ENCODE measurements around the gene RNFT2.
"Not testable (repeated sequence)": the region's sequence is repeated elsewhere in the genome, so short reads cannot be mapped to it uniquely, and the experiment has no call there.

Gene RNFT2

DNA sequence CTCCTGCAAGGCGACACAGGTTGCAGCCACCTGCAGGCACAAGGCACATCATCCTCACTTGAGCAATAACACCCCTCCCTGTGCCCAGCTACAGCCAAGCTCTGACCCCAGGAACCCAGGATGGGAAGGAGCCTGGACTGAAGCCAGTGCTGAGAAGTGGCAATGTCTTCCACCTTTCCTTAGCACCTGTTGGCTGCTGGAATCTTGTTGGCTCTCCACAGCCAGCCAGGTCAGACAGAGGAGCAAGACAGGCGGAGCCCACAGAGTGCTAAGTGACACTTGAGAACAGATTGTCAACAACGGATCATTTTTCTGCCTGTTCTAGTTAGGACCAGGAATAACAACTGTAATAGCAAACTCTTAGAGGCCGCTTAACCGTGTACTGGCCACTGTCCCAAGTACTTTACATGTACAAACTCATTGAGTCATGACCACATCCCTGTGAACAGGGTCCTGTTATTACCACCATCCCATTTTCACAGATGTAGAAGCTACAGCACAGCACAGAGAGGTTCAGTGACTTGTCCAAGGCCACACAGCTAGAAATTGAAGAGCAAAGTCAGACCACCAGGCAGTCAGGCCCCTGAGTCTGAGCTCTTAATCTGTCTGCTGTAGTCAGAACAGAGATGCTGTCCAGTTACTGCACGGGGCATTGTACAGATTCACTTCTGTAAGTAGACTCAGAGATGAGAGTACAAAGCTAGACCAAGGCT lies 45.6 kb downstream of the RNFT2 start:
- peaks cover 26% of the 10 kb centered on the region for H3K36me3 Mint-ChIP-seq (ENCODE audit: low read depth)

DNA sequence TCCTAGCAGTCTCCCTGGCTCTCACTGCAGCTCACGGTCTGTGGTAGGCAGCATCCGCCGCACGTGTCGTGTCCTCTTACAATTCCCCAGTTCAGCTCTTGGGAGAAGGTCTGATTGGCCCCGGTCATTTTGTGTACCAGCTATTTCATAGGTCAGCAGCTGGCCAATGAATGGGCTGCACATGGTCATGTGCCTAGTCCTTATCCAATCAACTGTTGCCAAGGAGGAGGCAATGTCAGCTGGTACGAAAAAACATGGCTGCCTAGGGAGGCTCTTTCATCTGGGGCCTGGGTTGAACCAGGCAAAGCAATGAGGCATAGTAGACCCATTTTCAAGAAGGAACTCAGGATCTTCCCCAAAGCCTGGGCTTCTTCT lies 46.1 kb downstream of the RNFT2 start:
- peaks cover 26% of the 10 kb centered on the region for H3K36me3 Mint-ChIP-seq (ENCODE audit: low read depth)
- H3K27me3 Mint-ChIP-seq = no peaks in the 10 kb centered on the region
- no peaks in the 10 kb centered on the region for H3K4me1 Mint-ChIP-seq (ENCODE audit: low read depth)
- no peak overlapping the region for H3K4me3 Mint-ChIP-seq
- H3K9me3 Mint-ChIP-seq = no peaks in the 10 kb centered on the region
- no peak overlapping the region for H3K27ac Mint-ChIP-seq

More for the DNA sequence above, 45.6 kb downstream of the RNFT2 start:
- Mint-ChIP-seq H3K4me1 (ENCODE audit: low read depth) (no peaks in the 10 kb centered on the region), H3K27ac (no peak overlapping the region), H3K9me3 (no peaks in the 10 kb centered on the region), H3K4me3 (no peak overlapping the region), H3K27me3 (no peaks in the 10 kb centered on the region)

DNA sequence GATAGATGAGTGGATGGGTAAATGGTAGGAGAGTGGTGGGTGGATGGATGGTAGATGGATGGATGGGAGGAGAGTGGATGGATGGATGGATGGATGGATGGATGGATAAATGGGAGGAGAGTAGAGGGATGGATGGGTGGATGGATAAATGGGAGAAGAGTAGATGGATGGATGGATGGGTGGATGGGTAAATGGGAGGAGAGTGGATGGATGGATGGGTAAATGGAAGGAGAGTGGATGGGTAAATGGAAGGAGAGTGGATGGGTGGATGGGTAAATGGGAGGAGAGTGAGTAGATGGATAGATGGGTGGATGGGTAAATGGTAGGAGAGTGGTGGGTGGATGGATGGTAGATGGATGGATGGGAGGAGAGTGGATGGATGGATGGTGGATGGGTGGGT lies 51.4 kb downstream of the RNFT2 start:
- not testable (repeated sequence) for H3K27ac Mint-ChIP-seq; H3K4me1 Mint-ChIP-seq (ENCODE audit: low read depth); H3K9me3 Mint-ChIP-seq; H3K4me3 Mint-ChIP-seq; H3K27me3 Mint-ChIP-seq
- H3K36me3 Mint-ChIP-seq (ENCODE audit: low read depth) = peaks cover 15% of the 10 kb centered on the region

DNA sequence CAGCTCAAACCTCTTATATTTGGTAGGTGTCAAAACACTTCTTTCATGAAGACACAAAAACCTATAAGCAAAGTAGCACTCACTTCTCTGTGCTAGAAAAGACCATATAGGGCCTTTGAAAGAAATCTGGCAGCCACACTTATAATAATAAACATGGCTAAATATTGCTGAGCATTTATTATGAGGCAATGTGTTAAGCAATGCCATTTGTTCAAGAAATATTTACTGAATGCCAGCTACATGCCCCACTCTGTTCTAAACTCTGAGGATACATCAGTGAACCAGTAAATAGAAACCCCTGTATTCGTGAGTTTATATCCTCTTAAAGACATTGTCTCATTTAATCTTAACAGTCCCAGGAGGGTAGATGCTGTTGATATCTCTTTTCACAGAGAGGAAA lies 52.0 kb downstream of the RNFT2 start:
- Mint-ChIP-seq H3K9me3 (no peaks in the 10 kb centered on the region), H3K4me3 (no peak overlapping the region), H3K36me3 (ENCODE audit: low read depth) (peaks cover 10% of the 10 kb centered on the region), H3K4me1 (ENCODE audit: low read depth) (no peaks in the 10 kb centered on the region), H3K27me3 (no peaks in the 10 kb centered on the region), H3K27ac (no peak overlapping the region)

DNA sequence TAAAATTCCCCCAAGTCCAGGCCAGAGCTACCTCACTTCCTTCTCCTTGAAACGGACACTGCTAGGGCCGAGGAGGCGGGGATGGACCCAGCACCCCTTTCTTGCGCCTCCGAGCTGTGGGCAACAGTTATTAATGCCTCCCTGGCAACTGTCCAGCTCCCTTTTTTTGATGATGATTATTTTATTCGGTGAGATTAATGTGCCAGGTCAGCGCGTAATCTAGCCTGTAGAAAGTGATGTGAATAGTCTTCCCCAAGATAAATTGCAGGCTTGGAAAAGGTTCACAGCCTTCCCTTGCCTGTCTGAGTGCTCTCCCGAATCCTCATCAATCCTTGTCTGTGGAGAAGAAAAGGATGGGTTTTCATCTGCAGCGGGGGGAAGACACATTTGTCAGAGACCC lies 54.3 kb downstream of the RNFT2 start:
- Mint-ChIP-seq H3K27me3 (no peaks in the 10 kb centered on the region), H3K4me1 (ENCODE audit: low read depth) (no peaks in the 10 kb centered on the region), H3K9me3 (no peaks in the 10 kb centered on the region)

DNA sequence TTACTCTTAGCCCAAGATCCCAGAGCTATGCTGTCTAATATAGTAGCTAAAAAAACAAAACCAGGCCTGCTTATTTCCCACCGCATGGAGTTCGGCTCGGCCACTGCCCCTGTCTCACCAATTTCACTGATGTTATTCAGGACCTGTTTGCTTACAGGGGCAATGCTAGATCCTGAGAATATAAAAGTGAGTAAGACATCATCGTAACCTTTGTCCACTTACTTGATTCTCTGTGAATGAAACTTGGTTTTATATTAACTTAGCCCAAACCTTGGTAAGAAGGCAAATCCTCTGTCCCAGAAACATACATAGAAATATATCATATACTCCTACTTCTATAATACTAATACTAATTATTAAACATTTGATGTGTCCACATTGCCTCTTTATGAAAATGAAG lies 56.6 kb downstream of the RNFT2 start:
- no peak overlapping the region for H3K4me3 Mint-ChIP-seq
- peaks cover 2% of the 10 kb centered on the region for H3K36me3 Mint-ChIP-seq (ENCODE audit: low read depth)
- no peak overlapping the region for H3K27ac Mint-ChIP-seq
- H3K9me3 Mint-ChIP-seq = peaks cover 7% of the 10 kb centered on the region
- H3K4me1 Mint-ChIP-seq (ENCODE audit: low read depth) = no peaks in the 10 kb centered on the region
- H3K27me3 Mint-ChIP-seq = no peaks in the 10 kb centered on the region

More for the DNA sequence above, 54.3 kb downstream of the RNFT2 start:
- no peak overlapping the region for H3K4me3 Mint-ChIP-seq
- H3K36me3 Mint-ChIP-seq (ENCODE audit: low read depth) = no peaks in the 10 kb centered on the region
- no peak overlapping the region for H3K27ac Mint-ChIP-seq

DNA sequence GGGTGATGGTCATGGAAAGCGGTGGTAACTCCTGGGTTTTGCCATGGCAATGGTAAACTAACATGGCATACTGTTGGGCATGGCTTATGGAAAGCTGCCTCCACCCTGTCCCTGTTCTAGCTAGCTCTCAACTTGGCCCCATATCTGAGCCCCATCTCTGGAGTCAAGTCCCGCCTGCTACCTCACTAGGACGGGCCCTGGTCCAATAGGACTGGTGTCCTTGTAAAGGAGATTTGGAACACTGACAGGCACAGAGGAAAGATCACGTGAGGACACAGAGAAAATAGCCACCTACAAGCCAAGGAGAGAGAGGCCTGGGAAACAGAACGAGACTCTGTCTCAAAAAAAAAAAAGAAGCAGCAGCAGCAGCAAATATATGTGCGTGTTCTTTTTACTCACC lies 59.8 kb downstream of the RNFT2 start:
- no peak overlapping the region for H3K4me3 Mint-ChIP-seq
- H3K36me3 Mint-ChIP-seq (ENCODE audit: low read depth) = peaks cover 7% of the 10 kb centered on the region
- peaks cover 12% of the 10 kb centered on the region for H3K9me3 Mint-ChIP-seq
- H3K4me1 Mint-ChIP-seq (ENCODE audit: low read depth) = no peaks in the 10 kb centered on the region
- H3K27me3 Mint-ChIP-seq = no peaks in the 10 kb centered on the region
- H3K27ac Mint-ChIP-seq = no peak overlapping the region

DNA sequence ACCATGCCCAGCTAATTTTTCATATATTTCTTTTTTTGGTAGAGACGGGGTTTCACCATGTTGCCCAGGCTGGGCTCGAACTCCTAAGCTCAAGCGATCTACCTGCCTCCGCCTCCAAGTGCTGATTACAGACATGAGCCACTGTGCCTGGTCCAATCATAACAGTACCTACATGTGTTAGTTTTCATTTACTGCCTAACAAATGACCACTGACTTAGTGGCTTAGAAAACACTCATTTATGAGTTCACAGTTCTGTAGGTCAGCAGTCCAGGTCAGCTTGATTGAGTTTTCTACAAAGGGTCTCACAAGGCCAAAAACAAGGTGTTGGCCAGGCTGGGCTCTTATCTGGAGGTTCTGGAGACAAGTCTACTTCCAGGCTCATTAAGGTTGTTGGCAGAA lies 60.6 kb downstream of the RNFT2 start:
- peaks cover 12% of the 10 kb centered on the region for H3K9me3 Mint-ChIP-seq
- no peak overlapping the region for H3K4me3 Mint-ChIP-seq
- no peak overlapping the region for H3K27ac Mint-ChIP-seq
- H3K36me3 Mint-ChIP-seq (ENCODE audit: low read depth) = peaks cover 7% of the 10 kb centered on the region
- H3K27me3 Mint-ChIP-seq = no peaks in the 10 kb centered on the region
- H3K4me1 Mint-ChIP-seq (ENCODE audit: low read depth) = peaks cover 3% of the 10 kb centered on the region

DNA sequence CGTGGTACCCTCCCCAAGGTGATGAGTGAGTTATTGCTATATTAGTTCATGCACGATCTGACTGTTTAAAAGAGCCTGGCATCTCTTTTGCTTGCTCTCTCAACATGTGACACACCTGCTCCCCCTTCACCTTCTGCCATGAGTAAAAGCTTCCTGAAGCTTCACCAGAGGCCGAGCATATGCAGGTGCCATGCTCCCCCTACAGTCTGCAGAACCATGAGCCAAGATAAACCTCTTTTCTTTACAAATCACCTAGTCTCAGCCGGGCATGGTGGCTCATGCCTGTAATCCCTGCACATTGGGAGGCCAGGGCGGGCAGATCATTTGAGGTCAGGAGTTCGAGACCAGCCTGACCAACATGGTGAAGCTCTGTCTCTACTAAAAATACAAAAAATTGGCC lies 61.8 kb downstream of the RNFT2 start:
- H3K27ac Mint-ChIP-seq = no peak overlapping the region
- H3K36me3 Mint-ChIP-seq (ENCODE audit: low read depth) = peaks cover 7% of the 10 kb centered on the region
- peaks cover 3% of the 10 kb centered on the region for H3K4me1 Mint-ChIP-seq (ENCODE audit: low read depth)
- H3K9me3 Mint-ChIP-seq = peaks cover 12% of the 10 kb centered on the region
- no peak overlapping the region for H3K4me3 Mint-ChIP-seq
- no peaks in the 10 kb centered on the region for H3K27me3 Mint-ChIP-seq

DNA sequence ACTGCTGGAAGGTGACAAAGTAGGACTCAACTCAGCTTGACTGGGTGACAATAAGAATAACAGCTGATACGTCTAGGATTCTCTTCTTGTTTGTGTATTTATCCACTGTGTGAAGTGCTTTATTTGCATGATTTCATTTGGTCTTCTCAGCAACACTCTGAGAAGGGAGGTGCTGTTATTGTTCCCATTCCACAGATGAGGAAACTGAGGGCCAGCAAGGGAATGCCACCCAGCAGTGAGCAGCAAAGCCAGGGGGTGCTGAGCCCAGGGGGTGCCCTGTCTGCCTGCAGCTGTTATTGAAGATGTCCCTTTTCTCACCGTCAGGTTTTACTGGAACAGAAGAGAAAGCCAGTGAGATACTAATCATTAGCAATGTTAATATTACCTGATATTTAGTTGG lies 62.8 kb downstream of the RNFT2 start:
- Mint-ChIP-seq H3K36me3 (ENCODE audit: low read depth) (peaks cover 7% of the 10 kb centered on the region), H3K4me3 (no peak overlapping the region), H3K27ac (no peak overlapping the region), H3K4me1 (ENCODE audit: low read depth) (peaks cover 3% of the 10 kb centered on the region), H3K9me3 (peaks cover 12% of the 10 kb centered on the region), H3K27me3 (no peaks in the 10 kb centered on the region)

DNA sequence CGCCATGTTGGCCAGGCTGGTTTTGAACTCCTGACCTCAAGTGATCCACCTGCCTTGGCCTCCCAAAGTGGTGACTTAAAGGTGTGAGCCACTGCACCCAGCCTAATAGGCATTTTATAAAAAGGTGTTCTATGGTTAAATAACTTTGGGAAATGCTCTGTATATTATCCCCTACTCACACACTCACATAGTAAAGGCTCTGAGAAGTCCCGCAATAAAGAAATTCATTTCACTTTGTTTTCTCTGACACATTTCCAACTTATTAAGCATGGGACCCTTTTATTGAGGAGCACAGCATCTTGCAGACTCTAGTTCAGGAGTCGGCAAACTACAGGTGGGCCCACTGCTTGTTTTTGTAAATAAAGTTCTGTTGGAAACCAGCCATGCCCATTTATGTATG lies 63.9 kb downstream of the RNFT2 start:
- H3K4me1 Mint-ChIP-seq (ENCODE audit: low read depth) = peaks cover 3% of the 10 kb centered on the region
- peaks cover 12% of the 10 kb centered on the region for H3K9me3 Mint-ChIP-seq
- no peaks in the 10 kb centered on the region for H3K27me3 Mint-ChIP-seq
- H3K36me3 Mint-ChIP-seq (ENCODE audit: low read depth) = peaks cover 7% of the 10 kb centered on the region
- no peak overlapping the region for H3K27ac Mint-ChIP-seq
- no peak overlapping the region for H3K4me3 Mint-ChIP-seq

DNA sequence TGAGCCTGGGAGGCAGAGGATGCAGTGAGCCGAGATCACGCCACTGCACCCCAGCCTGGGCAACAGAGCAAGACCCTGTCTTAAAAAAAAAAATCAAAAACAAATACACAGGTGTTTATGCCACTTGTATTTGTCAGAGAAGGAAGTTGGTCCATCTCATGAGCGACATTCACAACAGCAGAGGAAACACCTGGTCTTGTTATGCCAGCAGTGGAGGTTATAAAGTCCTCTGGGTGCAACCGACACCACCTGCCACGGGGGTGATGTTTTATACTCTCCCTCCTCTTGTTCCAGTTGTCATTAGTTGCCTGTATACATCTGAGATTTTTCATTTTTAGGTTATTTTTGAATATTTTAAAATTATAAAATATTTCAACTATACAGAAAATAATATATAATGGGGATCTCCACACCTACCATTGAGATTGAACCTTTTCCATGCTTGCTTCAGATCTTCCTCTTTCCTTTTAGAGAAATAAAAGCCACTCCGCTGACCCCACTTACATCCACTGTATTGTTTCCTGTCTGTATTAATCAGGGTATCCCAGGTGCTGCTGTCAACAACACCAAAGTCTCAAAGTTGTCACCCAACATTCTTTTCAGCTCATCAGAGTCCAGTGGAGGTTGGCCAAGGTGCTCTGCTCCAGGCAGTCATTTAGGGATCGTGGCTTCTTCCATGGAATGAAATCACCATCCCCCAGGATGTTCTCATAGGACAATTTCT lies 65.1 kb downstream of the RNFT2 start:
- Mint-ChIP-seq H3K9me3 (peaks cover 12% of the 10 kb centered on the region), H3K4me1 (ENCODE audit: low read depth) (peaks cover 3% of the 10 kb centered on the region), H3K27me3 (no peaks in the 10 kb centered on the region), H3K36me3 (ENCODE audit: low read depth) (peaks cover 7% of the 10 kb centered on the region), H3K27ac (no peak overlapping the region), H3K4me3 (no peak overlapping the region)

DNA sequence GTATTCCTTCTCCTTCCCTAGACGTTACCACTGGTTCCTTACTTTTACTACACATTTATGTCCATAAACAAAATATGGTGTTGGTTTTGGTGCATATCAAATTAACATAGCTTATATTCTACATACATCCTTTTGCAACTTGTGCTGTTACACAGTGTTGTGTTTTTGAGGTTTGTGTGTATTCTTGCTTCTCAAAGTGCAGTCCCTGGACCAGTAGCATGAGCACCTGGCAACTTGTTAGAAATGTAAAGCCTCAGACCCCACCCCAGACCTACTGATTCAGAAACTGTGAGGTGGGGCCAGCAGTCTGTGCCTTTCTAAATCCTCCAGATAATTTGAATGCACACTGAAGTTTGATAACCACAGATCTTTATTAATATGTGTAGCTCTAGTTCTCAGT lies 65.9 kb downstream of the RNFT2 start:
- peaks cover 7% of the 10 kb centered on the region for H3K9me3 Mint-ChIP-seq
- peaks cover 3% of the 10 kb centered on the region for H3K4me1 Mint-ChIP-seq (ENCODE audit: low read depth)
- peaks cover 7% of the 10 kb centered on the region for H3K36me3 Mint-ChIP-seq (ENCODE audit: low read depth)
- no peak overlapping the region for H3K4me3 Mint-ChIP-seq
- no peaks in the 10 kb centered on the region for H3K27me3 Mint-ChIP-seq
- H3K27ac Mint-ChIP-seq = no peak overlapping the region

DNA sequence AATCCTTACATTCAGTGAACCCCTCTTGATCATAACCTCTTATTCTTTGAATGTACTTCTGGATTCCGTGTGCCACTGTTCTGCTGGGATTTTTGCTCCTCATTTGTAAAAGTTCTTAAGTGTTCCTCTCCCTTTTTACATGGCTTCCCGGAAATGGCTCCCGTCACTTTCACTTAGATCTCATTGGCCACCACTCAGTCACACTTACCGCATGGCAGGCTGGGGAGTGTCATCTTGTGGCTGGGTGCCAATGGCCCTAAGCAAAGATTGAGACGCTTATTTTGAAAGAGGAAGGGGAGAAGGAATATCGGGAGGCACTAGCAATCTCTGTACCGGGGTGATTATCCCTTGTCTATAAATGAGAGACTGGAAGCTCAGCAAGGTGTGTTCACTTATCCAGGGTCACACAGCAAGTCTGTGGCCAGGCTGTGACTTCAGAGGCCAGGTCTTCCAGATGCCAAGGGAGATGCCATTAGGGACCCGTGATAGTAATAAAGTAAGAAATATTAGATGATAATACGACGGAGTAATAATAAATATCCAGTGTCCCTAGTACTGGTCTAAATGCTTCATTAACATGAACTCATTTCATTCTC lies 68.8 kb downstream of the RNFT2 start:
- no peaks in the 10 kb centered on the region for H3K9me3 Mint-ChIP-seq
- peaks cover 3% of the 10 kb centered on the region for H3K4me1 Mint-ChIP-seq (ENCODE audit: low read depth)
- no peak overlapping the region for H3K27ac Mint-ChIP-seq
- no peaks in the 10 kb centered on the region for H3K27me3 Mint-ChIP-seq
- no peaks in the 10 kb centered on the region for H3K36me3 Mint-ChIP-seq (ENCODE audit: low read depth)
- H3K4me3 Mint-ChIP-seq = no peak overlapping the region

DNA sequence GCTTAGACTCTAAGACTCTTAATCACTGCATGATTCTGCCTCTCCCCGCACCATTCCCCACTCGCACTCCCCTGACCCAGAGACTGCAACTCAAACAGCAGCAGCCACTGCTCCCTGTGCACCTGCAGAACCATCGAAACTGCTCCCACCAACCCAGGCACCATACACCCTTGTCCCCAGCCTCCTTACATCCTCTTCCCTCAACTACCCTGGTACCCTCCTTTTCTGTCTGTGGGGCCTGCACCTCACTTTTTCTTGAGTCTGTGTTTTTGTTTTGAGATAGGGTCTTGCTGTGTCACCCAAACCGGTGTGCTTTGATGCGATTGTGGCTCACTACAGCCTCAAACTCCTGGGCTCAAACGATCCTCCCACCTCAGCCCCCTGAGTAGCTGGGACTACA lies 69.4 kb downstream of the RNFT2 start:
- Mint-ChIP-seq H3K27me3 (no peaks in the 10 kb centered on the region), H3K27ac (no peak overlapping the region), H3K4me3 (no peak overlapping the region), H3K9me3 (no peaks in the 10 kb centered on the region), H3K36me3 (ENCODE audit: low read depth) (no peaks in the 10 kb centered on the region), H3K4me1 (ENCODE audit: low read depth) (peaks cover 3% of the 10 kb centered on the region)

All from stimulated activated naive CD8-positive, alpha-beta T cell treated with anti-CD3 and anti-CD28 coated beads, Interleukin-15, Interleukin-2, amounts not matched to agents 100 ng/mL and 50 ng/mL, for 24 hours (primary cell).